NB4 (cell line): ENCODE data around the gene SH2B3.

Source experiments
- MYC ChIP-seq: IDR thresholded peaks from 2 replicates; pipeline ENCODE4 v1.6.1; 2011; ENCODE audit warnings: low read depth, low read length
- POLR2A ChIP-seq: IDR thresholded peaks from 2 replicates; pipeline ENCODE4 v1.6.1; 2011; ENCODE audit warnings: mild to moderate bottlenecking; ENCODE audit not compliant: insufficient read length; ENCODE audit errors: extremely low read depth
- TF ChIP-seq, protein P1 (sequence below): IDR thresholded peaks from one replicate; pipeline ENCODE4 v1.5.1; 2012; ENCODE audit warnings: low read depth, low read length
- TF ChIP-seq, protein P2 (sequence below): IDR thresholded peaks from 2 replicates; pipeline ENCODE4 v1.6.1; 2011; ENCODE audit warnings: low read depth, low read length

DNA sequence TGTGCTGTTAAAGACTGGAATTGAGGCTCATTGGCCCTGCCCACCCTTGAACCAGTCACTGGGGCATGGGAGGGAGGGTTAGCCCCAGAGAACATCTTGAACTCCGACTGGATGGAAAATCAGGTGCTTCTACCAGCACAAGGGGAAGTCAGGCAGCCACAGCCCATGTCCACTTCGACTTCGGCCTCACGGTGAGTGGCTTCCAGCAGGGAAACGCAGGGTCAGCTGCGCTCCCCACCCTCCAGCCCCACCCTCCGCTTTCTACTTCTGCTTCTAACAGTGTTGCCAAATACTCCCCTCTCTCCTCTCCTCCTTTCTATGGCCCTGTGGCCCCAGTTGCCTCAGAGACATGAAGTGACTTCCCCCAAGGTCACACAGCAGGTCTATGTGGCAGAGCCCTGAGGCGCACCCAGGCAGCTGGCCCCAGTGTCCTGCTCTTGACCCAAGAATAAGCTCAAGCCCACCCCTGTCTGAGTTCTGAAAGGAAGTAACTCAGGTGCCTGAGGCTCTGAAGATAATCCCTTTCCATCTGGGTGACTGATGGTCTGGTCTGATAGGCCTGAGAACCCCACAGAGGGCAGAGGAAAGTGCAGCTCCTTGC is 11.9 kb upstream of the SH2B3 start:
- TF ChIP-seq, protein P1, sequence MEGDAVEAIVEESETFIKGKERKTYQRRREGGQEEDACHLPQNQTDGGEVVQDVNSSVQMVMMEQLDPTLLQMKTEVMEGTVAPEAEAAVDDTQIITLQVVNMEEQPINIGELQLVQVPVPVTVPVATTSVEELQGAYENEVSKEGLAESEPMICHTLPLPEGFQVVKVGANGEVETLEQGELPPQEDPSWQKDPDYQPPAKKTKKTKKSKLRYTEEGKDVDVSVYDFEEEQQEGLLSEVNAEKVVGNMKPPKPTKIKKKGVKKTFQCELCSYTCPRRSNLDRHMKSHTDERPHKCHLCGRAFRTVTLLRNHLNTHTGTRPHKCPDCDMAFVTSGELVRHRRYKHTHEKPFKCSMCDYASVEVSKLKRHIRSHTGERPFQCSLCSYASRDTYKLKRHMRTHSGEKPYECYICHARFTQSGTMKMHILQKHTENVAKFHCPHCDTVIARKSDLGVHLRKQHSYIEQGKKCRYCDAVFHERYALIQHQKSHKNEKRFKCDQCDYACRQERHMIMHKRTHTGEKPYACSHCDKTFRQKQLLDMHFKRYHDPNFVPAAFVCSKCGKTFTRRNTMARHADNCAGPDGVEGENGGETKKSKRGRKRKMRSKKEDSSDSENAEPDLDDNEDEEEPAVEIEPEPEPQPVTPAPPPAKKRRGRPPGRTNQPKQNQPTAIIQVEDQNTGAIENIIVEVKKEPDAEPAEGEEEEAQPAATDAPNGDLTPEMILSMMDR = no peak
- TF ChIP-seq POLR2A (no peak), MYC (no peak)
- TF ChIP-seq, protein P2, sequence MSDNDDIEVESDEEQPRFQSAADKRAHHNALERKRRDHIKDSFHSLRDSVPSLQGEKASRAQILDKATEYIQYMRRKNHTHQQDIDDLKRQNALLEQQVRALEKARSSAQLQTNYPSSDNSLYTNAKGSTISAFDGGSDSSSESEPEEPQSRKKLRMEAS = no peak
